CD4-positive, alpha-beta memory T cell (primary cell): ENCODE data around the gene ORC4. TPM values are rescaled to one million over a fixed set of nuclear protein-coding genes. Genes with fewer than 3 reads are reported as not detected.
A peak's percentile ranks its signal among the peaks of the same experiment; 100 is the strongest.

ENCODE experiments used
- CTCF ChIA-PET: fragments of 350-600 bp; sonication (Branson Sonifier 250); formaldehyde crosslinking; loops from one replicate; lab custom pipeline; 2021; ENCODE audit warnings: inconsistent platforms; ENCODE audit not compliant: partially characterized antibody; lab: Charles Lee
- POLR2A ChIA-PET: fragments of 350-600 bp; sonication (Branson Sonifier 250); formaldehyde crosslinking; loops from one replicate; lab custom pipeline; 2021; ENCODE audit not compliant: partially characterized antibody; lab: Charles Lee
- DNase-seq, 5 donors: peaks; one replicate each; pipeline versions ENCODE4 v3.0.0 to v3.0.0-alpha.2; 2020 to 2022; ENCODE audit warnings: mixed read lengths in 1 of 5
- H3K27ac ChIP-seq: one replicate; pipeline ENCODE4 v1.7.0; 2013; ENCODE audit warnings: low read depth, low read length
- H3K27me3 ChIP-seq: 2 replicates; pipeline ENCODE4 v1.7.0; 2013; ENCODE audit warnings: mild to moderate bottlenecking, low read length, moderate library complexity; ENCODE audit not compliant: insufficient read depth
- H3K36me3 ChIP-seq: 2 replicates; pipeline ENCODE4 v1.7.0; 2013; ENCODE audit warnings: mild to moderate bottlenecking, low read length, moderate library complexity; ENCODE audit not compliant: insufficient read depth
- H3K4me1 ChIP-seq: 2 replicates; pipeline ENCODE4 v1.7.0; 2013; ENCODE audit warnings: mild to moderate bottlenecking, low read length, moderate library complexity; ENCODE audit not compliant: insufficient read depth
- H3K4me3 ChIP-seq, 2 donors: one replicate each; pipeline ENCODE4 v1.7.0; 2013; ENCODE audit warnings: low read length in 2 of 2, mild to moderate bottlenecking in 1 of 2
- H3K9me3 ChIP-seq, 2 donors: one replicate each; pipeline ENCODE4 v1.7.0; 2013; ENCODE audit warnings: low read length in 2 of 2, control low read depth in 1 of 2; ENCODE audit not compliant: control insufficient read depth in 1 of 2
- H3K27ac Mint-ChIP-seq, 7 donors: one replicate each; pipeline ENCODE4 v1.8.0; 2020 to 2021; ENCODE audit warnings: mixed read lengths in 7 of 7, mild to moderate bottlenecking in 6 of 7, inconsistent platforms in 3 of 7, moderate library complexity in 3 of 7
- H3K27me3 Mint-ChIP-seq, 2 donors: one replicate each; pipeline ENCODE4 v1.8.0; 2020 to 2021; ENCODE audit warnings: mixed read lengths in 2 of 2
- H3K36me3 Mint-ChIP-seq, 2 donors: one replicate each; pipeline ENCODE4 v1.8.0; 2020 to 2021; ENCODE audit warnings: mixed read lengths in 2 of 2, inconsistent platforms in 1 of 2, mild to moderate bottlenecking in 1 of 2
- H3K4me1 Mint-ChIP-seq, 4 donors: one replicate each; pipeline ENCODE4 v1.8.0; 2020 to 2021; ENCODE audit warnings: mixed read lengths in 4 of 4, mild to moderate bottlenecking in 1 of 4
- H3K4me3 Mint-ChIP-seq, 8 donors: one replicate each; pipeline ENCODE4 v1.8.0; 2020 to 2021; ENCODE audit warnings: mixed read lengths in 8 of 8, mild to moderate bottlenecking in 7 of 8, moderate library complexity in 6 of 8, inconsistent platforms in 3 of 8
- H3K9me3 Mint-ChIP-seq, 8 donors: one replicate each; pipeline ENCODE4 v1.8.0; 2020 to 2021; ENCODE audit warnings: mixed read lengths in 8 of 8, mild to moderate bottlenecking in 5 of 8, inconsistent platforms in 3 of 8, moderate library complexity in 1 of 8
- intact Hi-C: fragments of 100-400 bp; cut with micrococcal nuclease; formaldehyde crosslinking; loops from one replicate; pipeline ENCODE4 v1.15.1; 2023
- polyA plus RNA-seq, 2 donors: library from polyadenylated mRNA; unstranded; fragments of 300-500 nt; fragmentation: Illumina TruSeq; gene quantifications; one replicate each; pipeline ENCODE4 v1.2.3, GENCODE V29; 2021
- total RNA-seq, 2 experiments: library from RNA; stranded (reverse); gene quantifications; one replicate each; pipeline ENCODE4 v1.2.3, GENCODE V29; 2021

Gene ORC4
- total and polyA plus RNA-seq, 4 experiments from 2014 or later = 42.9 to 60.1 (median 56.1) TPM

DNA sequence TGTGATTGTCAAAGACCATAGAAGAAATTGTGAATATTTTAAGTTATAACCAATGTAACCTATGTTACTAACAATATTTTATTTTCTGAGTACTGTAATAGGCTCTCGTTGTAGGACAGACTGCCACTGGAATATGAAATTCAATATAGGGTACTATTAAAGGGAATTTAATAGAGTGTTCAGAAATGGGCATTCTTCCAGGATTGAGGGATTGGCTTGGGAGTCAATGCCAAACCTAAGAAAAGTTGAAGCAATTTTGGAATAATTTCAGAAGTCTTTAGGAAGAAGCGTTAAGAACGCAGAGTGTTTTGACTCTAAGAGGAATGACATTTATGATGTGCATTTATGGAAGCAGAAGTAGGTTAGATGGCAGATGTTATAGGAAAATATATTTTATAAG, 96.7 kb downstream of the ORC4 start:
- H3K36me3 ChIP-seq = no peaks in the 10 kb centered on the region
- intact Hi-C loops = no loop called here

DNA sequence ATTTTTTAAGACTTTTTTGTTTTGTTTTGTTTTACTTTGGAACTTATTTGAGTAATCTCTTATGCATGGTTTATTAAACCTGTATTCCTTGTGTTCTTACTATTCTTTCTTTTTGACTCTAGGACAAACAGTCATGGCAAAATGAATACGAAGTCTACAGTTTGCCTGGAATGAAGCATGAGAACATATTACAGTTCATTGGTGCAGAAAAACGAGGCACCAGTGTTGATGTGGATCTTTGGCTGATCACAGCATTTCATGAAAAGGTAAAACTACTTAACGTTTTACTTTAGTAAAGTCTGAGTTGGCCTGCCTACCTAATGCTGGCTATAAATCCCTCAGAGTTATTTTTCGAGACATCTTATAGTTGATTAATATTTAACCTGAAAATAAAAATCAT, 103.4 kb downstream of the ORC4 start:
- DNase-seq = no peak
- CTCF ChIA-PET = interaction anchor here (1.8 kb wide), 1 partner anchor 592 kb away, joined by 5 read pairs; no protein-coding TSS in a partner anchor
- intact Hi-C loops = no loop called here
- POLR2A ChIA-PET = no interaction called here
- no peaks in the 10 kb centered on the region for H3K9me3 ChIP-seq
- H3K36me3 ChIP-seq = no peaks in the 10 kb centered on the region
- Mint-ChIP-seq H3K4me3 (no peak overlapping the region), H3K27me3 (no peaks in the 10 kb centered on the region), H3K4me1 (peaks cover 1 to 4% (median 4%) of the 10 kb centered on the region in 4 donors), H3K9me3 (no peaks in the 10 kb centered on the region), H3K36me3 (peaks cover 26 to 44% of the 10 kb centered on the region in 2 donors), H3K27ac (no peak overlapping the region)
- no peaks in the 10 kb centered on the region for H3K4me1 ChIP-seq
- no peaks in the 10 kb centered on the region for H3K27me3 ChIP-seq
- H3K4me3 ChIP-seq = no peak overlapping the region
- H3K27ac ChIP-seq = no peak overlapping the region

More for the DNA sequence above, 96.7 kb downstream of the ORC4 start:
- H3K4me3 Mint-ChIP-seq = no peak overlapping the region
- POLR2A ChIA-PET = no interaction called here
- Histone ChIP-seq H3K4me1 (peaks cover 9% of the 10 kb centered on the region), H3K27me3 (no peaks in the 10 kb centered on the region), H3K27ac (no peak overlapping the region), H3K4me3 (no peak overlapping the region), H3K9me3 (no peaks in the 10 kb centered on the region)
- no peak overlapping the region for H3K27ac Mint-ChIP-seq
- peaks cover 10 to 20% (median 15%) of the 10 kb centered on the region in 4 donors for H3K4me1 Mint-ChIP-seq
- peaks cover 35 to 51% of the 10 kb centered on the region in 2 donors for H3K36me3 Mint-ChIP-seq
- DNase-seq = no peak
- no peaks in the 10 kb centered on the region for H3K27me3 Mint-ChIP-seq
- no peaks in the 10 kb centered on the region for H3K9me3 Mint-ChIP-seq
- CTCF ChIA-PET = no interaction called here

- Histone ChIP-seq H3K4me1 (no peaks in the 10 kb centered on the region), H3K9me3 (no peaks in the 10 kb centered on the region), H3K27ac (no peak overlapping the region), H3K4me3 (no peak overlapping the region), H3K36me3 (no peaks in the 10 kb centered on the region), H3K27me3 (no peaks in the 10 kb centered on the region)
- CTCF ChIA-PET = interaction anchor here (1.8 kb wide), 1 partner anchor 592 kb away, joined by 5 read pairs; no protein-coding TSS in a partner anchor
- H3K9me3 Mint-ChIP-seq = no peaks in the 10 kb centered on the region
- POLR2A ChIA-PET = no interaction called here
- H3K27me3 Mint-ChIP-seq = no peaks in the 10 kb centered on the region
- peaks cover 1 to 4% (median 4%) of the 10 kb centered on the region in 4 donors for H3K4me1 Mint-ChIP-seq
- intact Hi-C loops = no loop called here
- no peak overlapping the region for H3K27ac Mint-ChIP-seq
- peaks cover 26 to 42% of the 10 kb centered on the region in 2 donors for H3K36me3 Mint-ChIP-seq
- DNase-seq = no peak
- H3K4me3 Mint-ChIP-seq = no peak overlapping the region
These were observed 103.8 kb downstream of the ORC4 start for GRCh38 chr2:147916723-147917122.

DNA sequence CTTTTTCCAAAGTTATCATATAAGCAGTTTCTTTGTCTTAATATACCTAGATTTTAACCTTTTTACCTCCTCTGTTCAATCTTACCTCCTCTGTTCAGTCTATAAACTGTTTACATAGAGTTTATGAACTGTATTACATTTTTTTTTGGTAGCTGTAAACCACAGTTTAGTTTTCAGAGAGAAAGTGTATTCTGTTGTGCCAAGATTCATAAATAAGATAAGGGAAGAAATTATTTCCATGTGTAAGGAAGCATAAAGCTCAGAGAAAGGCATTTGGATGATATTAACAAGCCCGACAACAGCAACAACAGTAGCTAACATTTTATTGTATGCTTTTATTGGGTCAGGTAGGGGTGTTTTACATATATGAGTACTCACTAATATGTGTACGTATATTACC, 104.5 kb downstream of the ORC4 start:
- peaks cover 22 to 38% of the 10 kb centered on the region in 2 donors for H3K36me3 Mint-ChIP-seq
- Histone ChIP-seq H3K4me1 (no peaks in the 10 kb centered on the region), H3K9me3 (no peaks in the 10 kb centered on the region), H3K27ac (no peak overlapping the region), H3K27me3 (no peaks in the 10 kb centered on the region), H3K4me3 (no peak overlapping the region), H3K36me3 (no peaks in the 10 kb centered on the region)
- DNase-seq = no peak
- ChIA-PET POLR2A (no interaction called here), CTCF (interaction anchor here (1.0 to 1.8 kb wide), 2 partner anchors 593 to 871 kb away, joined by 3 to 5 read pairs; no protein-coding TSS in a partner anchor)
- H3K27ac Mint-ChIP-seq = peak overlapping the region in 1 of 7 donors; percentile 1
- H3K4me3 Mint-ChIP-seq = no peak overlapping the region
- H3K9me3 Mint-ChIP-seq = no peaks in the 10 kb centered on the region
- peaks cover 1 to 5% (median 4%) of the 10 kb centered on the region in 4 donors for H3K4me1 Mint-ChIP-seq
- no peaks in the 10 kb centered on the region for H3K27me3 Mint-ChIP-seq
- intact Hi-C loops = no loop called here

- Mint-ChIP-seq H3K4me3 (no peak overlapping the region), H3K4me1 (peaks cover 10 to 16% (median 14%) of the 10 kb centered on the region in 4 donors), H3K9me3 (no peaks in the 10 kb centered on the region), H3K27ac (peak overlapping the region in 1 of 7 donors; percentile 46), H3K27me3 (no peaks in the 10 kb centered on the region), H3K36me3 (peaks cover 11 to 22% of the 10 kb centered on the region in 2 donors)
- DNase-seq = no peak
- intact Hi-C loops = no loop called here
- Histone ChIP-seq H3K27ac (no peak overlapping the region), H3K9me3 (no peaks in the 10 kb centered on the region), H3K36me3 (no peaks in the 10 kb centered on the region), H3K4me3 (no peak overlapping the region), H3K4me1 (peaks cover 12% of the 10 kb centered on the region), H3K27me3 (no peaks in the 10 kb centered on the region)
- ChIA-PET POLR2A (interaction anchor here (0.5 kb wide), 1 partner anchor 996 kb away, joined by 3 read pairs; no protein-coding TSS in a partner anchor), CTCF (interaction anchor here (0.7 to 6.0 kb wide), 6 partner anchors 22 to 875 kb away, joined by 3 to 113 read pairs (median 14); no protein-coding TSS in a partner anchor)
These were observed 106.6 kb downstream of the ORC4 start for GRCh38 chr2:147913701-147914480.

DNA sequence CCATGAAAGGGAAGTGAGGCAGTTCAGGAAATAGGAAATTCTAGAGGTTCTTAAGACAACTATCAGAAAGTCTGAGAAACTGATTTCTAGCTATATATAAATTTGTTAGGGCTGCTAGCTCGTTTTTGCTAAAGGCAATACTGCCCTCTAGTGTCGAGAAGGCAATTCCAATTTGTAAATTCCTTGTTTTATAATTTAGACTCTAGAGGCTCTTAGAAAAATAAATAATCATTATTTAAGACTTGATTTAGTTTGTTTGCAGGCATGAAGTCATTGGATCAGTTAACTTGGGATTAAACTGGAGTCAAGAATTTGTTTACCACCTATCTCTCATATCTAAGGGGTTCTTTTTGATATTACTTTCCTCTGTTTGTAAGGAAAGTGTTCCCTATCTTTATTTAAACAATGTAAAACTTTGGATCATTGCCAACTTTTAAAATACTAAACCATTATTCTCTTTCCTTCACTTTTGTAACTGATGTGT, 109.5 kb downstream of the ORC4 start:
- POLR2A ChIA-PET = interaction anchor here (0.6 to 1.6 kb wide), 3 partner anchors 110 to 844 kb away, joined by 3 to 5 read pairs (median 4); partner anchors contain the start of genes MBD5 and ORC4

GRCh38 chr2:147909178-147909577, 111.4 kb downstream of the ORC4 start:
- H3K4me3 Mint-ChIP-seq = no peak overlapping the region
- DNase-seq = no peak
- peaks cover 13 to 18% (median 16%) of the 10 kb centered on the region in 4 donors for H3K4me1 Mint-ChIP-seq
- CTCF ChIA-PET = interaction anchor here (0.6 to 6.0 kb wide), 11 partner anchors 8 to 865 kb away, joined by 3 to 113 read pairs (median 4); no protein-coding TSS in a partner anchor
- intact Hi-C loops = loop anchor here (10.0 kb wide), 1 partner anchor 414 kb away; no protein-coding TSS in a partner anchor
- Histone ChIP-seq H3K9me3 (no peaks in the 10 kb centered on the region), H3K27ac (no peak overlapping the region), H3K27me3 (no peaks in the 10 kb centered on the region), H3K4me1 (peaks cover 12% of the 10 kb centered on the region), H3K4me3 (no peak overlapping the region), H3K36me3 (no peaks in the 10 kb centered on the region)
- POLR2A ChIA-PET = no interaction called here
- H3K27me3 Mint-ChIP-seq = no peaks in the 10 kb centered on the region
- H3K9me3 Mint-ChIP-seq = peaks cover 0 to 5% (median 0%) of the 10 kb centered on the region in 8 donors
- H3K36me3 Mint-ChIP-seq = peaks cover 5 to 16% of the 10 kb centered on the region in 2 donors
- H3K27ac Mint-ChIP-seq = no peak overlapping the region

More for the DNA sequence above, 109.5 kb downstream of the ORC4 start:
- no peak overlapping the region for H3K4me3 Mint-ChIP-seq
- peaks cover 12% of the 10 kb centered on the region for H3K4me1 ChIP-seq
- peak; percentile 48 to 65 (median 57) for DNase-seq
- peaks cover 11 to 18% (median 14%) of the 10 kb centered on the region in 4 donors for H3K4me1 Mint-ChIP-seq
- no peaks in the 10 kb centered on the region for H3K9me3 ChIP-seq
- CTCF ChIA-PET = interaction anchor here (0.6 to 6.0 kb wide), 13 partner anchors 9 to 870 kb away, joined by 3 to 113 read pairs (median 6); no protein-coding TSS in a partner anchor
- no peaks in the 10 kb centered on the region for H3K27me3 ChIP-seq
- H3K4me3 ChIP-seq = no peak overlapping the region
- no peak overlapping the region for H3K27ac ChIP-seq
- H3K27ac Mint-ChIP-seq = peak overlapping the region in 4 of 7 donors; percentile 17 to 52 (median 36)
- no peaks in the 10 kb centered on the region for H3K27me3 Mint-ChIP-seq
- peaks cover 0 to 5% (median 0%) of the 10 kb centered on the region in 8 donors for H3K9me3 Mint-ChIP-seq
- intact Hi-C loops = loop anchor here (1.0 to 2.0 kb wide), 5 partner anchors 66 to 866 kb away; partner anchors contain the start of gene ACVR2A
- peaks cover 10 to 15% of the 10 kb centered on the region in 2 donors for H3K36me3 Mint-ChIP-seq
- H3K36me3 ChIP-seq = no peaks in the 10 kb centered on the region
